Measurements from ENCODE around the gene DNAH11.
"Not testable (repeated sequence)": the region's sequence is repeated elsewhere in the genome, so short reads cannot be mapped to it uniquely, and the experiment has no call there.

Gene DNAH11

DNA sequence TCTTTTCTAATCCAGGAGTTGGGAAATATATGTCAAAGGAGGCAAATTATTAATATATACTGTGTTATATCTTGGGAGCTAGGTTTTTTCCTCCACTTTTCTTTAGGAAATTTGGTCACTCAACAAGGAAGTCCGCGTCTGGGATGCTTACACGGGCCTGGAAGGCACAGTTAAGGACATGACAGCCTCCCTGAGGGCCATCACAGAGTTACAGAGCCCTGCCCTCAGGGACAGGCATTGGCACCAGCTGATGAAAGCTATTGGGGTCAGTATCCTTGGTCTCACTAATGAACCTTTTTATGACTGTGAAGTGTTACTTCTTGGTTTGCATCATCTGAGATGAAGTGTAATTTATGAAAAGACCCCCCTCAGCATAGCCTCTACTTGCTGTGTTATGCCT, 74.7 kb downstream of the DNAH11 start:
- no peak for DNase-seq (ENCODE audit: low spot score)

DNA sequence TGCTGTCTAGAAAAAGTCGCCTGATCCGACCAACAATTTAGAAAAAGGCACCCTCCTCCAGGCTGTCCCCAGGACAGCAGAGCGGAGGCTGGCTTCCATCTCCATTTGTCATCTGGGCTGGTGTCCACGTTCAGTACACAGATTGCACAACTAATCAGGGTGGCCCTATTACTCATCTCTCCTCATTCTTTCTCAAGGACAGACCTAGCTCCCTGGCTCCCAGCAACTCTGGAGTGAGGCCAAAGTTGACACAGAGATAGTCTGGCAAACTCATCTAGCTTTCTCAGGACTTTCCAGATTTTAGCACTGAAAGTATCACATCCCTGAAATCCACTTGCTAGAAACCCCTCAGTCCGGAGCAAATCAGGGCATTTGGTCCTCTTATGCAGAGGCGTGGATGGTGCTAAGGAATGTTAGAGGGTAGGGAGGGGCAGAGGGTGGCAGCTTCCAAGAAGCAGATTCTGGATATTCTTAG, 75.1 kb downstream of the DNAH11 start:
- no peak for DNase-seq (ENCODE audit: low spot score)

DNA sequence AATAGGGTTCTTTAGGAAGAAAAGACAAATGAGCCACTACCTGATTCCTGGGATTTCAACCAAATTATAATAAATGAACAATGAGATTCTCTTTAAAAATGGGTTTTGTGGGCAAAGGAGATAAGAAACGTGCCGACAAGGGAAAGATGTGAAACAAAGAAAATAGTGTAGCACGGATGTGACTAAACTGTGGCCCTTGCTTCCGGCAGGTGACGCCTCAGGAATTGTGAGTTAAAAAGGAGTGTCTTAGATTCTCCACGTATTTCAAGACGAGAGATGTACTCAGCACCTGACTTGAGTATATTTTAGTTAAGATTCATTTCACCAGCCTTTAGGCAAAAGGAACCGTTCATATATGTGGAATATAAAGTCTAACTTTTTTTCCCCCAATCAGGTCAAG, 75.9 kb downstream of the DNAH11 start:
- no peak for DNase-seq (ENCODE audit: low spot score)

DNA sequence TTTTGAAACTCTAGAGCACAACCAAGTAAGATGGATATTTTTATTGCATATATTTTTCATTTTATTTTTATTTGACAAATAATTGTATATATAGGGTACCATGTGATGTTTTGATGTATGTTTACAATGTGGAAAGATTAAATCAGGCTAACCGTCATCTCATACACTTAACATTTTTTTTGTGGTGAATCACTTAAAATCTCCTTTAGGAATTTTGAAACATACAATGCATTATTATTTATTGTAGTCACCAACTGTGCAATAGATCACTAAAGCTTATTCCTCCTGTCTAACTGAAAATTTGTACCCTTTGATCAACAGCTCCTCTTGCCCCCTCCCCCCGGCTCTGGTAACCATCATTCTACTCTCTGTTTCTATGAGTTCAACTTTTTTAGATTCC, 77.2 kb downstream of the DNAH11 start:
- DNase-seq (ENCODE audit: low spot score), result no peak

DNA sequence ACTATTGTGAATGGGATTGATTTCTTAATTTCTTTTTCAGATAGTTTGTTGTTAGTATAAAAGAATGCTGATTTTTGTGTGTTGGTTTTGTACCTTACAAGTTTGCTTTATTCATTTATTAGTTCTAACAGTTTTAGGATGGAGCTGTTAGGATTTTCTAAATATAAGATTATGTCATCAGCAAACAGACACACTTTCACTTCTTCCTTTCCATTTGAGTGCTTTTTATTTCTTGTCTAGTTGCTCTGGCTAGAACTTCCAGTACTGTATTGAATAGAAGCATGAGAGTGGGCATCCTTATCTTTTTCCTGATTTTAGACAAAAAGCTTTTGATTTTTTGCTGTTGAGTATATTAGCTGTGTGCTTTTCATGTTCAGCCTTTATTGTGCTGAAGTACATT, 81.5 kb downstream of the DNAH11 start:
- no peak for DNase-seq (ENCODE audit: low spot score)

DNA sequence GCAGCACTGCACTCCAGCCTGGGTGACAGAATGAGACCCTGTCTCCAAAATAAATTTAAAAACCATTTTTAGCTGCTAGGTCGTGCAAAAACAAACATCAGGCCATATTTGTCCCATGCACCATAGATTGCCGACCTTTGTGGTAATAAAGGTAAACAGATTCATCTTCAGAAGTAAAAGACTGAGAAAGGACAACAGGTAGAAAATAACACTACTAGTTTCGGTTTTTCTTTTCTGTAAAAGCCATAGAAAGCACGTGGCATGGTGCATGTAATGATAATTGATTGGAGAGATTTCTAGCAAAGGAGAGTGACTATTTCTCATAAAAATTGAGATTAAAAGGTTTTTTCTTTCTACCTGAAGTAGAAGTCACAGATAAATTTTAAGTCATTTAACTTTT, 93.9 kb downstream of the DNAH11 start:
- DNase-seq (ENCODE audit: low spot score), result no peak

DNA sequence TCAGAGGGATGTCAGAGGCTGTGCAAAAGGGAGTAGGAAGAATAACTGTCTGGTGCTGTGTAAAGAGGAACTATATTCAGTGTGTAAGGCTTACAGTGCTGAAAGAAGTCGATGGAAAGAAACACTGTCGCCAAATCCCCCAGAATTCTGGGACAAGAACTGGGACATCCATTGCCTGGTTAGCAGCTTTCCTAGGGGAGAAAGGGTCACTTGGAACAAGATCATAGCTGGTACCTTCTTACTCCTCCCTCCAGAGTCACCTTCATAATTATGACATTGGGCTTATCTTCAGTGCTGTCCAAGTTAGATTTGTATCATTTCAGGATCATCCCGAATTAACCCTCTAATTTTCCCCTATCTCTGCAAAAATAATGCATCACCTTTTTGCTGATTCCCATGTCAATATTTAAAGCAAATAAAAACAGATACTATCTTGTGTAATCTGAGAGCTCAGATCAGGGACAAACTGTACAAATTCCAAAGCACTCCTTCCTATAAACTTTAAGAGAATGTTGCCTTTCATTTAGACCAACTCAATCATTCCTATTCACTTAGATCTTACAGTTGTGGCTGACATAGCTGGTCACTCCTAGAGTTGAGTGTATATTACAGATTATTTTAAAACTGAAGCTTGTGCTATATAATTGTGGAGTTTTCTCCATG, 96.5 kb downstream of the DNAH11 start:
- no peak for DNase-seq (ENCODE audit: low spot score)

DNA sequence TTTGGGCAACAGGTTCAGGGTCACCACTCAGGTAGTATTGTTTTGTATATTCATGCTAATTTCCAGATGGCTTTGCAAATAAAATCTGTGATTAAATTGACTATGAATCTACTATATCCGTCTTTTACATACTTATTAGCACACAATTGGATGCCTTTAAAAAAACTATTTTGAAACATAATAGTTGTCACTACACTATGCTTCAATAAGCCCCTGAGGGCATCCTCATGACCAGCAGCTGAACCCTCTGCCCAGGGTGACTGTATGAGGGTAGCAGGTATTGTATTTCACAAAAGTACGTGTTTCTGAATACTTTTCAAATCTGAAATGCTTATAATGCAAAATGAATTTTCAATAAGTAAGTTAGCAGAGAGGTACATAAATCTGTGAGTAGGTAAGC, 97.3 kb downstream of the DNAH11 start:
- no peak for DNase-seq (ENCODE audit: low spot score)

DNA sequence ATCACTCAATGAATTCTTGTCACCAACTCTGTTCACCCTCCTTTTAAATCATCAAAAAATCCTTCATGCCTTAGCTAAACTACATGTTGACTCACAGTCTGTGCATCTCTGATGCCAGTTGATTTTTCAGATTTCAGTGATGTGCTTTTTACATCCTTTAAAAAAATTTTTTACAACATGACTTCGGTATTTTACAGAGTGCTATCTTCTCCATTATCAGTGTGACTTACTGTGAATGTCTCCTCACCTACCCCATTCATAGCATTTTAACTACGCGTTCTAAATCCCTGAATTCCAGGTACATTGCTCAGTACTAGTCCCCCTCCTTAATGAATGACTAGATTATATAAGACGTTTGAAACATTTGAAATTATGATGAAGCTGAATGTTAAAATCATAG, 98.7 kb downstream of the DNAH11 start:
- DNase-seq (ENCODE audit: low spot score), result no peak

DNA sequence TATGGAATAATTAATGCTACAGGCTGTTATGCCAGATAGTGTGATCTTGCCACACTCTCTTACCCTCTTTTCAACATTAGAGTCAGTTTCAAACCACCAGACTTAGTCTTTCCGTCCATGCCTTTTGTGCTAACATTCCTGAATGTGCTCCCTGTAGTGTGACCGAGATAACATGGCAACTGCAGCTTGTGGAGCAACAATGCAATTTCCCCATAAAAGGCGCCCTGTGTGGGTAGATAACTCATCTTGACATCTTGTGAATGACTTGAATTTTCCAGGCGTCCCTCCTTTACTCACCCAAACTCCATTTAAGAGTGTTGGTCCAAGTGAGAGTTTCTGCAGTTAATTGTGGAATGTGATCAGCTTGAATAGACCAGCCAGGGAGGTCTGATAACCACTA, 99.6 kb downstream of the DNAH11 start:
- DNase-seq (ENCODE audit: low spot score), result no peak

DNA sequence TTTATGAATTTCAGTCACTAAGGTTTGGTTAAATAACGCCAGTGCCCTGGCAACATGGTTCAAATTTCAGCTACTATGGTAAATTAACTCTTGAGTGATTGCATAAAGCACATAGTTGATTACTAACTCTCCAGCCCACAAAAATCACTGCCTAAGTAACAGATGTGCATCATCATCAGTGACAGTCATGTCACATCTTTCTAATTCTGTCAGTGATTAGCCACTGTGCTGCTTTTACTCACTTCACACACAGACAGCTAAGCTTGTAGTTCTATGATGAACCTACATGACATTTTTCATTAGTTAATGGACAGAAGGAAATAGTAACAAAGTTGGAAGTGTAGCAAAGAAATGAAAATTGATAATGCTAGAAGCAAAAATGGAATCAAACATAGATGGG, 108.9 kb downstream of the DNAH11 start:
- DNase-seq (ENCODE audit: low spot score), result no peak

DNA sequence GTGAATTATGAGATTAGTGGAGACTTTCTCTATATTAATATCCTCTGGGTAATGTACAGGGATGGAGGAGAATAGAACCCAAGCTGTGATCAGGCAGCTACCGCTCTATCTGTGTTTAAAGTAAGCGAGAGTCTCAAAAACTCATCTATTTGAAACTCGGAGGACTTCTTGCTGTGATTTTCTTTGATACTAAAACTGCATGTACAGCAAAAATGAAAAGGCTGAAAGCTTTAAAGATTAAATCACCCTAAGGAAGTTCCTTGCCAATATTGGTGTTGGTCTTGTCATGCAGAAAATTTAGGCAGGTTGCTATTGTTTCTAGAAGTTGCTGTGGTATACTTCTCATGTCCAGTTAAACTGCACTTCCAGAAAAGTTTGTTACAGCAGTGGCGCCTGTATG, 110.8 kb downstream of the DNAH11 start:
- no peak for DNase-seq (ENCODE audit: low spot score)

DNA sequence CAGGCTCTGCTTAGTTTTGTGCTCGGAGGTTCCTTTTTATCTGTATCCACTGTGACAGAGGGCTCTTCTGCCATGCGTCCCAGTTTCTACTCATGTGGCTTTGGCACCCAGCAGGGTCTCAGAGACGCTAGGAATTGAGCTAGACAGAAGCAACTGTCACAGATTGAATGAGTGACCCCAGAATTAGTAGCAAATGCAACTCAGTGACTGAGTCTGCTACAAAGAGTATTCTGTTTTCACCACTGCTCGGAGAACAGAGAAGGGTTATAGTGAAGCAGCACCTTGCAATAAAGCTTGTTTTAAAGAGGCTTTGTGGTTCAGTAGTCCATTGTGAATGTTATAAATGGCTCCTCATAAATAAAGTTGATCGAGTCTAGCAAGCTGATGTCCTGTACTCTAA, 113.2 kb downstream of the DNAH11 start:
- DNase-seq (ENCODE audit: low spot score), result no peak

DNA sequence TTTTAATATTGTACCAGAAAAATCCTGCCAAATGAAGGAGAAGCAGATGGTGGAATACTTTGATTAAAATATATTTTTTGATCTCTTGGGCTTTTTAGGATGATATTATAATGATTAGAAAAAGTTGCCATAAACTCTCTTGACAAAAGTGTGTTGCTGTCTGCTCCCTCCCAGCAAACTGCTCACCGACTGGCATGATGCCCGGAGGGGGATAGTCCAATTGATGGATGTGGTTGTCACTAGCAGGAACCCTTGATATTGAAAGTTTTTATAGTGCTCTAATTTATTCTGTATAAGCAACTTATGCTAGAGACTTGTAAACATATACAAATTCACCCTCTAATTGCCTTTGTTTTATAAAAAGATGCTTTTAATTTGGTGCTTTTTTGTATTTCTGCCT, 114.0 kb downstream of the DNAH11 start:
- DNase-seq (ENCODE audit: low spot score), result no peak

DNA sequence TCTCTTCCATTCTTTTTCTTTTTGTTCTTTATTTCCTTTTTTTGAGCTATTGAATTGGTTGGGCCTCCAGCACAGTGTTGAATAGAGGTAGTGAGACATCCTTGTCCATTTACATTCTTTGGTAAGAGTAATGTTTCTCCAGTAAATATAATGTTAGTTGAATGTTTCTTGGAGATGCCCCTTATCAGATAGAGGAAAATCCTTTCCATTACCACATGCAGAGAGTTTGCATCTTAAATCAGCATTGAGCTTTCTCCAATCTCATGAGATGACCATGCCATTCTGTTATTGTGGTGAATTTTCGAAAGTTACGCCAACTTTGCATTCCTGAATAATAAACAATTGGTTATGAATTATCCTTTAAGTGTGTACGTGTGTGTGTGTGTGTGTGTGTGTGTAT, 127.7 kb downstream of the DNAH11 start:
- no peak for DNase-seq (ENCODE audit: low spot score)

DNA sequence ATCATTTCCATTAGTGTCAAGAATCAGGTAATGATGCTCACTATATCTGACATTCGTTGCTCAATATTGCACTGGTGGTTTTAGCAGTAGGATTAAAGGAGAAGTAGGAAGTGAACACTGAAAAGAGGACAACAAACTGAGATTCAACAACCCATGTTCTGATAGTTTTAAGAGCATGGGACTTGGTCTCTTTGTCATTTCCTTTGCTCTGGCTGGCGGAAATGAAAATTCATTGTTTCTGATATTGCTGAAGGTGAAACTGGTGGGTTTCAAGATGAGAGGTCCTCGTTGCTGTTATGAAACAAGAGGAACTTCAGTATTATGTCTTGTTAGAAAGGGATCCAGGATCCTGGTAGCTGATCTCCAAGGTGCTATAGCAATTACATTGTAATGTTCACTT, 129.0 kb downstream of the DNAH11 start:
- no peak for DNase-seq (ENCODE audit: low spot score)

DNA sequence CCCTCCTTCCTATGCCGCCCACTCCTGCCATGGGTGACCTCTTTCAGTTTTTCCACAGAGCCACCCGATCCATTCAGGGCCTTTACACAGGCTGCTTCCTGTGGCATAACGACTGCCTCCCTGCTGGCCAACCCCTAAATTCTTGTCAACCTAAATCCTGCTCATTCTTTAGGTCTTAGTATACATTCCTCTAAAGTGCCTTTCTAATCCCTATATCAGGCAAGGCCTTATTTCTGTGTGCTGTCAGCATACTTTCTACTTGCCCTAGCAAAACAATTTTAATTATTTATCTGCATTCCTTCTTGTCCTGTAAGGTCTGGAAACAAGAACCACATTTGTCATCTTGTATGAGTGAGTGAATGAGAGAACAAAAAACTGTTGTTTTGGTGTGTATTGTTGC, 132.4 kb downstream of the DNAH11 start:
- no peak for DNase-seq (ENCODE audit: low spot score)

DNA sequence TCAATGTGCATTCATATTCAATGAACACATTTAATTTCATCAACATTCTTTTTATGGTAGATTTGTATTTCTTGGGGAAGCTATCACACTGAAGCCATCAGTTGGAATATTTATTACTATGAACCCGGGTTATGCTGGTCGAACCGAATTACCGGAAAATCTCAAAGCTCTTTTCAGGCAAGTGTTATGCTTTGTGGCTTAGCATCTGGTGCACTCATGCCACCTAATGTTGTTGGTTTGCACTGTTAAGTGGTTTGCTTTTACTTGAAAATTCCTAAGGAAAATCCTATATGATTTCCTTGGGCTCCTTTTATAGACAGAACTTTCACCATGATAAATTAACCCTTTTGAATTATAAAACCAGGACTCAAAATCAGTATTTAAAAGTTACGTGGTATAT, 147.9 kb downstream of the DNAH11 start:
- DNase-seq (ENCODE audit: low spot score), result no peak

DNA sequence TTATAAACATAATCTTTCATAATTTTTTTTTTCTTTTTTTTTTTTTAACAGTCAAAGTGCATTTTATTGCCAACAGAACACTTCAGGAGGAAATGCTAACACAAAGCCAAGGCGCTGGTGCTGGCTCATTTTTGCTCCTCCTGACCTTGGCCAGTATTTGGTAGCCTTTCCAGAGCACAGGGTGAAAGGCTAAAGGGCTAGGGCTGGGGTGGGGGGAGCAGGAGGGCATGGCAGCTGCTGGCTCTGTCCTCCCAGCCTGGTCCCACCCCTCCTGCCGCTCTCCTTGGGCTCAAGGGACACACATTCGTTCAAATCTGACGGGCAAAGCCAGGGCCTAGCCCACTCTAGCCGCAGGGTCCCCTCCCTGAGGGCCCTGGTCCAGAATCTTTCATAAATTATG, 148.3 kb downstream of the DNAH11 start:
- DNase-seq (ENCODE audit: low spot score), result not testable (repeated sequence)

DNA sequence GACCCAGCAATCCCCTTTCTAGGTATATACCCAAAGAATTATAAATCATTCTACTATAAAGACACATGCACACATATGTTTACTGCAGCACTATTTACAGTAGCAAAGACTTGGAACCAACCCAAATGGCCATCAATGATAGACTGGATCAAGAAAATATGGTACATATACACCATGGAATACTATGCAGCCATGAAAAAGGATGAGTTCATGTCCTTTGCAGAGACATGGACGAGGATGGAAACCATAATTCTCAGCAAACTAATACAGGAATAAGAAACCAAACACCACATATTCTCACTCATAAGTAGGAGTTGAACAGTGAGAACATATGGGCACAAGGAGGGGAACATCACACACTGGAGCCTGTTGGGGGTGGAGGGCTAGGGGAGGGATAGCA, 157.7 kb downstream of the DNAH11 start:
- DNase-seq (ENCODE audit: low spot score), result not testable (repeated sequence)

DNA sequence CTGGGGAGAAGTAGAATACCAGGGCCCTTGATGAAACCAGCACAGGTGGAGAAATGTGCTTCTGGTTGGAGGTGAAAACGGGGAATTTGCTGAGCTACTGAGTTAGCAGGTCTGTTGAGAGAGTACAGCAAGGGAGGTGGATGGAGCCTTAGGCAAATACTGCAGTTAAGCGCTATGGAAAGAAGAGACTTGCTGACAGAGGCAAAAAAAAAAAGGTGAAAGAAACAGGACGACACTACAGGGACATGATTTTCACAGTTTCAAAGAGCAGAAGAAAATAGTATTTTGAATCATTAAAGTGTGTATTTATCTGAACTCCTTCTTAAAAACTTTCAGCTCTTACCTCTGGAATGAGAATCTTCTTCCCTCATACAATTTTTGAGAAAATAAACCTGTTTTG, 159.5 kb downstream of the DNAH11 start:
- DNase-seq (ENCODE audit: low spot score), result no peak

DNA sequence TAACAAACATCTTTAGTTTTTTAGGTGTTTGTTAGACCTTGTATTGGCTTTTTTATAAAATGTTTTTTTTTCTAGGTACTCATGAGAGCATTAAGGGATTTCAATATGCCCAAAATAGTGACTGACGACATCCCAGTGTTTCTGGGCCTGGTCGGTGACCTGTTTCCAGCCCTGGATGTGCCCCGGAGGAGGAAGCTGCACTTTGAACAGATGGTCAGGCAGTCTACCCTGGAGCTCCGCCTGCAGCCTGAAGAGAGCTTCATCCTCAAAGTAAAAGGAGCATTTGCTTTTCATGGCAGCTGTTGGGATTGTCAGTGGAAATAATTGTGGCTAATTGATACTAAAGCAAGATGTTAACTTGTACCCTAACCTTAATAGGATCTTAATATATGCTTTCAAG, 161.5 kb downstream of the DNAH11 start:
- DNase-seq (ENCODE audit: low spot score), result no peak

DNA sequence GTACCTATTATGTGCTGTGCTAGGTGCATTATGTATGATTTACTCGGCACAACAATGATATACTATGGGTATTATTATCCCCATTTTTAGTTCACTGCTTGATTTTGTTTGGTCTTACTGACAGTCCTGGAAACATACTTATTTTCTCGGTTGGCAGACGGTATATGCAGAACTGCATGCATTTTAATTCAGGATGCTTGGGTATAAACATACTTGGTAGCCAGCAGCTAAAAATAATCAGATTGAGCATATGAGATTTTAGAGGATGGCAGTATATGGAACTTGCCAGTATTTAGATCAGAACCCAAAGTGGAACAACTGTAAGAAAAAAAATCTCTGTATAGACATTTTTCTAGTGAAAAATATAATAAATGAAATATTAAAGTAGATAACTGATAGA, 163.3 kb downstream of the DNAH11 start:
- no peak for DNase-seq (ENCODE audit: low spot score)

DNA sequence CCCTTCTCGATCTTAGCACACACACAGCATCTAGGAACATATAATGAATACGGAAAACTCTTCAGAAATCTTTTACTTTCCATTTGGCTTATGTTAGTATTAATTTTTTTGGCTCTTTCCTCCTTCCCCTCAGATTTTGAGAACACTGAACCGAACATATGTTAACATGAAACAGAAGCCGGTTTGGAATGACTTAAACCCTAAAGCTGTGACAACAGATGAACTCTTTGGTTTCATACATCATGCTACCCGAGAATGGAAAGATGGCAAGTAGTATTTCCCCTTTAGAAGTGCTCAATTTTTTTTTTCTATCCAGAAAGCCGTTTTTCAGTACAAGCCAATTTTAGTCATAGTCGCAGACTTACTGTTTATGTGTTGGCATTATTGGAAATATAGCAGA, 164.7 kb downstream of the DNAH11 start:
- no peak for DNase-seq (ENCODE audit: low spot score)

DNA sequence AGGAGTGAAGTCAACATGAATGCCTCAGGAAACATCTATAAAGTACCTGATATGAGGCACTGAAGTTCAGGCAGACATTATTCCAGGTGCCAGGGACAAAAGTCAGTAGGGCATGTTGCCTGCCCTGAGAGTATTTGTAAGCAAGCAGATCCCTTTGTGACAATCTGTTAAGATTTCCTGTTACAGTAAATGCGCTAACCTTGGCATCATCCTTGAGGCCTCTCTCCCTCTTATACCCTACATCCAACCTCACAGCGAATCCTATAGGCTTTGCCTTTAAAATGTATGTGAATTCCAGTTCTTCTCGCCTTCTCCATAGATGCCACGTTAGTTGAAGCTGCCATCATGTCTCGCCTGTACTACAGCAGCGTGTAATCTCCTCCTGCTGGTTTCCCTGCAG, 165.3 kb downstream of the DNAH11 start:
- DNase-seq (ENCODE audit: low spot score), result no peak
